SK-N-SH (cell line): ENCODE results near the gene CALCOCO1. TPM values are rescaled to one million over a fixed set of nuclear protein-coding genes. Genes with fewer than 3 reads are reported as not detected.

Experiments used
- CTCF ChIA-PET: fragments of 300-600, 350-600 bp; formaldehyde crosslinking; extraction: SDS; loops from one replicate; lab custom pipeline; 2021; lab: Yijun Ruan, JAX
- POLR2A ChIA-PET: fragments of 350-600 bp; sonication (Branson Sonifier 250); formaldehyde crosslinking; extraction: SDS; loops from one replicate; lab custom pipeline; 2020; ENCODE audit warnings: antibody characterized with exemption, inconsistent platforms; lab: Yijun Ruan, JAX
- DNase-seq: peaks from one replicate; pipeline ENCODE4 v3.0.0; 2012
- H2AFZ ChIP-seq: fragments of 200-600 bp; sonication (generic); 2 replicates; pipeline ENCODE4 v1.8.1; 2016; ENCODE audit warnings: antibody characterized with exemption, mild to moderate bottlenecking, low read depth
- H3F3A ChIP-seq: fragments of 200-600 bp; sonication (generic); replicated peaks from 2 replicates; pipeline ENCODE3; 2016; ENCODE audit warnings: antibody characterized with exemption, mild to moderate bottlenecking; ENCODE audit not compliant: insufficient read depth
- H3K27ac ChIP-seq, 2 experiments: fragments of 200-500 bp in 1 of 2; fragments of 200-600 bp in 1 of 2; sonication (Bioruptor generic) in 1 of 2; sonication (generic), shearing (Covaris generic) in 1 of 2; 2 replicates each; pipeline versions ENCODE4 v1.5.1 to v1.6.1; 2014 to 2016; ENCODE audit warnings: low read depth in 2 of 2, inconsistent platforms in 1 of 2, low read length in 1 of 2, mild to moderate bottlenecking in 1 of 2, mixed read lengths in 1 of 2
- H3K27me3 ChIP-seq: fragments of 200-600 bp; sonication (generic), shearing (Covaris generic); 2 replicates; pipeline ENCODE4 v1.6.1; 2016; ENCODE audit warnings: mixed run types; ENCODE audit not compliant: insufficient read depth
- H3K36me3 ChIP-seq, 2 experiments: fragments of 200-500 bp in 1 of 2; fragments of 200-600 bp in 1 of 2; sonication (Bioruptor generic) in 1 of 2; sonication (generic) in 1 of 2; replicated peaks in 1 of 2; 2 replicates each; pipeline versions ENCODE3 to v1.5.1; 2014 to 2016; ENCODE audit warnings: low read length in 1 of 2, mild to moderate bottlenecking in 1 of 2; ENCODE audit not compliant: insufficient read depth in 2 of 2, control insufficient read depth in 1 of 2
- H3K4me1 ChIP-seq, 2 experiments: fragments of 200-500 bp in 1 of 2; fragments of 200-600 bp in 1 of 2; sonication (Bioruptor generic) in 1 of 2; sonication (generic), shearing (Covaris generic) in 1 of 2; 2 replicates each; pipeline versions ENCODE4 v1.5.1 to v1.6.1; 2014 to 2016; ENCODE audit warnings: low read depth in 1 of 2, low read length in 1 of 2, mixed run types in 1 of 2; ENCODE audit not compliant: insufficient read depth in 2 of 2, control insufficient read depth in 1 of 2
- H3K4me2 ChIP-seq: fragments of 200-600 bp; sonication (generic), shearing (Covaris generic); 2 replicates; pipeline ENCODE4 v1.6.1; 2017; ENCODE audit warnings: mixed run types
- H3K4me3 ChIP-seq, 2 experiments: fragments of 200-500 bp in 1 of 2; fragments of 200-600 bp in 1 of 2; sonication (Bioruptor generic) in 1 of 2; sonication (generic), shearing (Covaris generic) in 1 of 2; 2 replicates each; pipeline versions ENCODE4 v1.5.1 to v1.8.1; 2014 to 2016; ENCODE audit warnings: low read depth in 2 of 2, inconsistent platforms in 1 of 2, low read length in 1 of 2, mild to moderate bottlenecking in 1 of 2, mixed read lengths in 1 of 2, moderate library complexity in 1 of 2
- H3K79me2 ChIP-seq: fragments of 200-600 bp; sonication (generic); 2 replicates; pipeline ENCODE4 v1.8.1; 2017; ENCODE audit warnings: mild to moderate bottlenecking; ENCODE audit not compliant: insufficient read depth
- H3K9ac ChIP-seq: fragments of 200-600 bp; sonication (generic); 2 replicates; pipeline ENCODE4 v1.6.1; 2017; ENCODE audit warnings: mixed run types
- H3K9me2 ChIP-seq: fragments of 200-600 bp; sonication (generic); 2 replicates; pipeline ENCODE4 v1.6.1; 2017; ENCODE audit warnings: mixed run types
- H3K9me3 ChIP-seq: fragments of 200-600 bp; sonication (generic); 2 replicates; pipeline ENCODE4 v1.6.1; 2017; ENCODE audit warnings: mixed run types, mild to moderate bottlenecking, moderate library complexity
- H4K20me1 ChIP-seq: fragments of 200-600 bp; sonication (generic); 2 replicates; pipeline ENCODE4 v1.6.1; 2017; ENCODE audit warnings: mild to moderate bottlenecking, mixed run types; ENCODE audit not compliant: insufficient read depth
- CHD2 ChIP-seq: fragments of 150-350 bp; IDR thresholded peaks from 2 replicates; pipeline ENCODE4 v1.6.1; 2018; ENCODE audit warnings: low read length; ENCODE audit not compliant: partially characterized antibody
- EP300 ChIP-seq, 2 experiments: IDR thresholded peaks; 2 replicates each; pipeline versions ENCODE4 v1.4.0 to v1.6.1; 2012; ENCODE audit warnings: borderline replicate concordance in 1 of 2, low read depth in 1 of 2, low read length in 1 of 2
- EZH2phosphoT487 ChIP-seq: fragments of 200-600 bp; sonication (generic); IDR thresholded peaks from 2 replicates; pipeline ENCODE4 v1.6.1; 2017; ENCODE audit warnings: low read depth, mixed run types, mild to moderate bottlenecking, antibody characterized with exemption, moderate library complexity, borderline replicate concordance
- FOXM1 ChIP-seq: IDR thresholded peaks from 2 replicates; pipeline ENCODE4 v1.4.0; 2012; ENCODE audit warnings: low read depth, mild to moderate bottlenecking
- GATA2 ChIP-seq: sonication (generic); formaldehyde crosslinking; IDR thresholded peaks from 2 replicates; pipeline ENCODE4 v1.5.0; 2020; ENCODE audit warnings: mild to moderate bottlenecking, missing genetic modification reagents
- MAX ChIP-seq: IDR thresholded peaks from 2 replicates; pipeline ENCODE4 v1.4.0; 2012; ENCODE audit warnings: low read depth
- MEF2A ChIP-seq: IDR thresholded peaks from 2 replicates; pipeline ENCODE4 v1.4.0; 2012; ENCODE audit warnings: low read depth, borderline replicate concordance
- MXI1 ChIP-seq: IDR thresholded peaks from 2 replicates; pipeline ENCODE4 v1.6.1; 2012; ENCODE audit warnings: mild to moderate bottlenecking, low read depth, low read length, improper control_type of control experiment
- NFIC ChIP-seq: IDR thresholded peaks from 2 replicates; pipeline ENCODE4 v1.4.0; 2012; ENCODE audit warnings: borderline replicate concordance
- PBX3 ChIP-seq: IDR thresholded peaks from 2 replicates; pipeline ENCODE4; 2012
- RAD21 ChIP-seq: IDR thresholded peaks from 2 replicates; pipeline ENCODE4 v1.6.1; 2012; ENCODE audit warnings: mild to moderate bottlenecking, low read length
- RFX5 ChIP-seq: IDR thresholded peaks from 2 replicates; pipeline ENCODE4 v1.6.1; 2012; ENCODE audit warnings: mild to moderate bottlenecking, improper control_type of control experiment, low read length
- RXRA ChIP-seq: IDR thresholded peaks from 2 replicates; pipeline ENCODE4 v1.4.0; 2012; ENCODE audit warnings: low read depth, mild to moderate bottlenecking, borderline replicate concordance
- SMC3 ChIP-seq: IDR thresholded peaks from 2 replicates; pipeline ENCODE4 v1.6.1; 2012; ENCODE audit warnings: low read depth, low read length, improper control_type of control experiment
- TAF1 ChIP-seq: IDR thresholded peaks from 2 replicates; pipeline ENCODE4 v1.6.1; 2012; ENCODE audit warnings: low read depth, mild to moderate bottlenecking, low read length, moderate library complexity, borderline replicate concordance
- USF2 ChIP-seq: fragments of 150-350 bp; IDR thresholded peaks from 2 replicates; pipeline ENCODE4 v1.6.1; 2017; ENCODE audit warnings: antibody characterized with exemption, low read length, low read depth, borderline replicate concordance
- YY1 ChIP-seq: IDR thresholded peaks from 2 replicates; pipeline ENCODE4 v1.4.0; 2012; ENCODE audit warnings: low read depth, mild to moderate bottlenecking
- WGBS: methylation state at CpG from one replicate; pipeline ENCODE4 v1.1.6; 2017; ENCODE audit warnings: low lambda C conversion rate; 5-methylcytosine and 5-hydroxymethylcytosine counted together
- polyA plus RNA-seq, 3 experiments: library from polyadenylated mRNA; depleted of rRNA; stranded (reverse); fragments of >200 nt; gene quantifications; 2 replicates each; pipeline ENCODE4 v1.2.3, GENCODE V29; 2012
- TF ChIP-seq, protein P1 (sequence below): IDR thresholded peaks from 2 replicates; pipeline ENCODE4 v1.4.0; 2012; ENCODE audit warnings: low read depth, borderline replicate concordance
- TF ChIP-seq, protein P2 (sequence below): IDR thresholded peaks from 2 replicates; pipeline ENCODE4 v1.6.1; 2012; ENCODE audit warnings: mild to moderate bottlenecking, low read depth, low read length, moderate library complexity

CALCOCO1 gene
- polyA plus RNA-seq, 1 of the 3 experiments (the other 2 are of a cell fraction), result 72.1 TPM

GRCh38 chr12:53696655-53697331, 30.5 kb downstream of the CALCOCO1 start:
- H3K27me3 ChIP-seq, result peaks cover 55% of the 10 kb centered on the region

More at GRCh38 chr12:53696655-53697331, 30.5 kb downstream of the CALCOCO1 start:
- no peaks in the 10 kb centered on the region for H3K9me2 ChIP-seq
- CTCF ChIA-PET, result interaction anchor here (0.6 to 28.9 kb wide), 4 partner anchors 46 to 199 kb away, joined by 3 to 760 read pairs (median 46); partner anchors contain the start of gene CISTR
- DNase-seq, result no peak
- no peaks in the 10 kb centered on the region for H4K20me1 ChIP-seq
- no peak overlapping the region for H3K27ac ChIP-seq
- no peaks in the 10 kb centered on the region for H3K36me3 ChIP-seq
- no peaks in the 10 kb centered on the region for H3F3A ChIP-seq
- H3K4me3 ChIP-seq, result no peak overlapping the region
- POLR2A ChIA-PET, result no interaction called here
- H3K9ac ChIP-seq, result no peak overlapping the region
- H2AFZ ChIP-seq, result no peak overlapping the region
- H3K4me1 ChIP-seq, result no peaks in the 10 kb centered on the region
- H3K79me2 ChIP-seq, result no peaks in the 10 kb centered on the region
- no peaks in the 10 kb centered on the region for H3K9me3 ChIP-seq
- TF ChIP-seq GATA2 (CRISPR knock-in tag) (no peak), RFX5 (no peak), RAD21 (no peak), MXI1 (no peak), CHD2 (no peak), RXRA (no peak), MEF2A (no peak), SMC3 (no peak), EP300 (IDR thresholded peaks at IDR 0.05; ENCODE audit: borderline replicate concordance in 1 of 2, low read depth in 1 of 2, low read length in 1 of 2) (no peak), TAF1 (no peak), YY1 (no peak), EZH2phosphoT487 (no peak), NFIC (no peak), FOXM1 (no peak), MAX (no peak), PBX3 (no peak), USF2 (no peak)
- TF ChIP-seq, protein P1, sequence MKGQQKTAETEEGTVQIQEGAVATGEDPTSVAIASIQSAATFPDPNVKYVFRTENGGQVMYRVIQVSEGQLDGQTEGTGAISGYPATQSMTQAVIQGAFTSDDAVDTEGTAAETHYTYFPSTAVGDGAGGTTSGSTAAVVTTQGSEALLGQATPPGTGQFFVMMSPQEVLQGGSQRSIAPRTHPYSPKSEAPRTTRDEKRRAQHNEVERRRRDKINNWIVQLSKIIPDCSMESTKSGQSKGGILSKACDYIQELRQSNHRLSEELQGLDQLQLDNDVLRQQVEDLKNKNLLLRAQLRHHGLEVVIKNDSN, result no peak
- TF ChIP-seq, protein P2, sequence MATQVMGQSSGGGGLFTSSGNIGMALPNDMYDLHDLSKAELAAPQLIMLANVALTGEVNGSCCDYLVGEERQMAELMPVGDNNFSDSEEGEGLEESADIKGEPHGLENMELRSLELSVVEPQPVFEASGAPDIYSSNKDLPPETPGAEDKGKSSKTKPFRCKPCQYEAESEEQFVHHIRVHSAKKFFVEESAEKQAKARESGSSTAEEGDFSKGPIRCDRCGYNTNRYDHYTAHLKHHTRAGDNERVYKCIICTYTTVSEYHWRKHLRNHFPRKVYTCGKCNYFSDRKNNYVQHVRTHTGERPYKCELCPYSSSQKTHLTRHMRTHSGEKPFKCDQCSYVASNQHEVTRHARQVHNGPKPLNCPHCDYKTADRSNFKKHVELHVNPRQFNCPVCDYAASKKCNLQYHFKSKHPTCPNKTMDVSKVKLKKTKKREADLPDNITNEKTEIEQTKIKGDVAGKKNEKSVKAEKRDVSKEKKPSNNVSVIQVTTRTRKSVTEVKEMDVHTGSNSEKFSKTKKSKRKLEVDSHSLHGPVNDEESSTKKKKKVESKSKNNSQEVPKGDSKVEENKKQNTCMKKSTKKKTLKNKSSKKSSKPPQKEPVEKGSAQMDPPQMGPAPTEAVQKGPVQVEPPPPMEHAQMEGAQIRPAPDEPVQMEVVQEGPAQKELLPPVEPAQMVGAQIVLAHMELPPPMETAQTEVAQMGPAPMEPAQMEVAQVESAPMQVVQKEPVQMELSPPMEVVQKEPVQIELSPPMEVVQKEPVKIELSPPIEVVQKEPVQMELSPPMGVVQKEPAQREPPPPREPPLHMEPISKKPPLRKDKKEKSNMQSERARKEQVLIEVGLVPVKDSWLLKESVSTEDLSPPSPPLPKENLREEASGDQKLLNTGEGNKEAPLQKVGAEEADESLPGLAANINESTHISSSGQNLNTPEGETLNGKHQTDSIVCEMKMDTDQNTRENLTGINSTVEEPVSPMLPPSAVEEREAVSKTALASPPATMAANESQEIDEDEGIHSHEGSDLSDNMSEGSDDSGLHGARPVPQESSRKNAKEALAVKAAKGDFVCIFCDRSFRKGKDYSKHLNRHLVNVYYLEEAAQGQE, result no peak
- TF ChIP-seq, all 33 proteins: peak for 0
- WGBS, result 86% methylated on average over 24 of the region's 24 CpGs
- H3K4me2 ChIP-seq, result no peak overlapping the region
